ENCODE measurements around the gene IARS2.
"Not testable (repeated sequence)": the region's sequence is repeated elsewhere in the genome, so short reads cannot be mapped to it uniquely, and the experiment has no call there.

Gene IARS2

DNA sequence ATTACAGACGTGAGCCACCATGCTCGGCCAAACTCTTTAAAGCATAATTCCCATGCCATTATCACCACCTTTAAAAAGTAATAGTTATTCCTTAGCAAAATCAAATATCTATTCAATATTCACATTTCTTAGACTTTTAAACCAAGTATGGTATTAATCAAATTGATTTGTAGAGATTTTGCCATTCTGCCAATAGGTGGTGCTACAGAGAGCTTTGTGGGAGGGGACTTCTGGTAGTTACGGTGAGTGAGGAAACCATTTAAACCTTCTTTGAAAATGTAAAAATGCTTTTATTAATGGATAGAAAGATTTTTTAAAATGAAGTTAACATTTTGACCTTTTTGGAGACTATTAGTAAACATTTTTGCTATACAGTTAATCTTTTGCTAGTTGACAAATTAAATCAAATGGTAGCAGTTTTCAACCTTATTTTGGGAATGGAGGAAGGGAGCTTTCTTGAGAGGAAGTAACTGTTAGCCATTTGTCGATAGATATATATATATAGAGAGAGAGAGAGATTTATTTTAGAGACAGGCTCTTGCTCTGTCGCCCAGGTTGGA is 19.3 kb downstream of the IARS2 start:
- no peak for DNase-seq

DNA sequence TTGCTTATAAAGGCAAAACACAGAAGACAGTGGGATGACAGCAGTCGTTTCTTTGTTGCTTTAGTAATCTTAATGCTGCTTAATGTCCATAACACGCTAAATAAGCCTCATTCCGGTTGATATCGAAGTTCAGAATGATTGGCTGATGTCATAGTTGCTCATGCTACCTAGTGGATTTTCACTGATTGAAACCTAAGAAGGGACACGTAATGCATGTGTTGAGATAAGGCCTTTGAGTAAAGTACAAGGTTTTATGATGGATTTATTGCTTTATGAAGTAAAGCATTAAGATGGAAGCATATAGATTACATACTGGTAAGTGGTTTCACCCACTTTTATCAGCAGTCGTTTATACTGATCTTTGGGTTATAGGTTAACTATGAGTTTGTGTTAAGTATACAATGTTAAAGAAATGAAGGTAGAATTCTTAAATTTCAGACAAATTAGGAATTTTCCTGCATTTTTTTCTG is 25.1 kb downstream of the IARS2 start:
- no peak for DNase-seq

DNA sequence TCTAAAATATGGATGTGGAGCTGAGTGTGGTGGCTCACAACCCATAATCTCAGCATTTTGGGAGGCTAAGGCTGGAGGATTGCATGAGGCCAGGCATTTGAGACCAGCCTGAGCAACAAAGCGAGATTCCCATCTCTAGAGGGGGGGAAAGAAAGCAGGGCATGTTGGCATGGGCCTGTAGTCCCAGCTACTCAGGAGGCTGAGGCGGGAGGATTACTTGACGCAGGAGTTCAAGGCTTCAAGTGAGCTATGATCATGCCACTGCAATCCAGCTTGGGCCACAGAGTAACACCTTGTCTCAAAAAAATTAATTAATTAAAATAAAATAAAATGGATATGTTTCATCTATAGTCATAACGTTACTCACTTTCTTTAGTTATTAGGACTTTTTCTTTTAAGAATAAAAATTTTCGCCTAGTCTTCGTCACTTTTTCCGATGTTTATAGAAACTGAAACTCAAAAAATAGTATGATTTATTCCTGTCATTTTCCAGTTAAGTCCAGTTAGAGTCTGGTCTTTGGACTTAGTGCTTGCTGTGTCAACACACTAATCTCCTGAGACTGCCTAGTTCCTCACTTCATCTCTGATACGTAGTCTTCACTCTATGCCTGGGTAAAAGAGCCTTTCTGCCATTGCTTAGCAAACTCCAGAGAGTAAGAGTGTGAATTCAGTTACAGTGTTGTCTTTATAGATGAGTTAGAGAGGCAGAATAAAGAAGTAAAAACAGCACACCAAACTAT is 28.0 kb downstream of the IARS2 start:
- DNase-seq = no peak

DNA sequence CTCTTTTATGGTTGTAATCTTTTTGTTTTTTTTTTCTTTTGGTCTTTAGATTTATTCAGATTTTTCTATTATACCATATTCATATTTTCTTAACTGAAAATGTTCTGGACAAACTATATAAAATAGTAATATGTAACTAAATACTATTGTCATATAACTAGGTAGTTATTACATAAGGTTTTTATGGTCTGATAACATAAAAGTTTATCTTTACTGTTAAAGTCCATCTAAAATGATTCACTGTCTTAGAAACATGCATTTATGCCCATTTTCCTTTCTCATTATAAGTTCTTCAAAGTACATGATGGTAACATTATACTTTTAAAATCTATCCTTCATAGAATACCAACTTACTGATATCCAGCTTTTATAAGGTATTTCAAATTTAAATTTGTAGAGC is 29.1 kb downstream of the IARS2 start:
- no peak for DNase-seq

DNA sequence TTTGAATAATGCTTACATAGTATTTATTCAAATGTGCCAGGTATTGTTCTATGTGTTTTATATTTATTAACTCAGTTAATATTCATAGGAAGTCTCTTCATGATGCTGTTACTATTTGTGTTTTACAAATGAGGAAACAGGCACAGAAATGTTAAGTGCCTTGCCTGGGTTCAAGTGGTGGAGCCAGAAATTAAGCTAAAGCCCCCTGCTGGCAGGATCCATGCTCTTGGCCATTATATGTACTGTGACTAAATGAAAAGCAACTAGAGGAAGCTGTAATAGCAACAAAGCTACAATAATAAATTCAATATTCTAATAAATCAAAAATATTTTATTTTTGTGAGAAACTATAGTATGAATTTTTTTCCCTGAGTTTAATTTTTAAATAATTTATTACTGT is 30.0 kb downstream of the IARS2 start:
- DNase-seq = no peak

DNA sequence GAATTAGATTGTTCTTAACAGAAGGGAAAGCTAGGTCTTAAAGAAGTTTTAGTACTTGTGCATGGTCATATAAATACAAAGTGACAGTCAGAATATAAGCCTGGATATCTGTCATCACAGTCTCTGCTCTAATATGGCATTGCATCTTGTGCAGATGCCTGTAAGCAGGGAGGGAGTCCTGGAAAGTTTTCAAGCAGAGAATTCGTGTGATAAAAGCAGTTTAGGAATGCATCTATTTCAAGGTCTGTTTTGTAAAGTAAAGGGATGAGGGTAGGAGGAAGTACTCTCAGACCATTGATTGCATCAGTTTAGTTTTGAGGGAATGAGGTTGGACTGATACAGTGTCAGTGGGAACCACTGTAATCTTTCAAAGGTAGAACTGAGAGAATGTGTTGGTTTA is 30.6 kb downstream of the IARS2 start:
- DNase-seq = no peak

DNA sequence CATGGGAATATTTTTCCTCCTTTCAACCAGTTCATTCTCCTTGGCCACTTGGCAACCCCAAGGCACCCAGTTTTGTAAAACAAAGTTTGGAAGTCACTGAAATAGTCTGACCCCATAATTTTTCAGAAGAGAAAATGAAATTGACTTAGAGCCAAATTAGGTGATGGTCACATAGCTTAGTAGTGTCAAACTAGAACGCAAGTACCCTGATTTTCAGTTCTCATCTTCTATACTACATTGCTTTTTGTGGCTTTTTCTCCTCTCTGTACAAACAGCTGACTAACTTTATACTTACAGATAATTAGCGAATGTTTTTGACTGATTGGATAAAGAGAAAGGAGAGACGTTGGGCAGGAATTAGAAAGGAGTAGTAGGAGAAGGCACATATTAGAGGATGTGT is 33.1 kb downstream of the IARS2 start:
- no peak for DNase-seq

DNA sequence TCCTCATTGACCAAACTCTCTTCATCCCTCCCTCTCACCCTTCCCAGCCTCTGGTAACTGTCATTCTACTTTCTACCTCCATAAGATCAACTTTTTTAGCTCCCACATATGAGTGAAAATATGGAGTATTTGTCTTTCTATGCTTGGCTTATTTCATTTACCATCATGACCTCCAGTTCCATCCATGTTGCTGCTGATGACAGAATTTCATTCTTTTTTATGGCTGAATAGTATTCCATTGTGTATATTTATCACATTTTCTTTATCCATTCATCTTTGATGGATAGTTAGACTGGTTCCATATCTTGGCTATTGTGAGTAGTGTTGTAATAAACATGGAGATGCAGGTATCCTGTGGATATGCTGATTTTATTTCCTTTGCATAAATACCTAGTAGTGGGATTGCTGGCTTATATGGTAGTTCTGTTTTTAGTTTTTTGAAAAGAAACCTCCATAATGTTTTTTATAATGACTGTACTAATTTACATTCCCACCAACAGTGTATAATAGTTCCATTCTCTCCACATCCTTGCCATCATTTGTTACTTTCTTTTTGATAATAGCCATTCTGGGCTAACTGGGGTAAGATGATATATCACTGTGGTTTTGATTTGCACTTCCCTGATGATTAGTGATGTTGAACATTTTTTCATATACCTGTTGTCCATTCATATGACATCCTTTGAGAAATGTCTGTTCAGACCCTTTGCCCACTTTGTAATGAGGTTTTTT is 35.7 kb downstream of the IARS2 start:
- no peak for DNase-seq

DNA sequence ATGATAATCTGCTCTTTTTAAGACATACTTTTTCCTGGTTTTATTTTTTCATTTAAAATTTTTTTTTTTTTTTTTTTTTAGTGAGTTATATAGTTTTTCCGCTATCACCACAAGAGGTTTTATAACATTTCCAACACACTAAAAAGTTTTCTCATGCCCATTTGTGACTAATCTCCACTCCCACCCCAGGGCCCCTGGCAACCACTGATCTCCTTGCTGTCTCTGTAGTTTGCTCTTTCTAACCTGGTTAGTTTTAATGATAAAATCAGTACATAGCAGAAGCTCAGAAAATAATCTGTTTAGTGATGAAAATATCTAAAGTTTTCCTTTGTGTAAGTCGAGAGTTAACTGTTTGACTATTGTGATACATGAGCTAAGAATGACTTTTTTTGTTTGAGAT is 41.8 kb downstream of the IARS2 start:
- DNase-seq = no peak

DNA sequence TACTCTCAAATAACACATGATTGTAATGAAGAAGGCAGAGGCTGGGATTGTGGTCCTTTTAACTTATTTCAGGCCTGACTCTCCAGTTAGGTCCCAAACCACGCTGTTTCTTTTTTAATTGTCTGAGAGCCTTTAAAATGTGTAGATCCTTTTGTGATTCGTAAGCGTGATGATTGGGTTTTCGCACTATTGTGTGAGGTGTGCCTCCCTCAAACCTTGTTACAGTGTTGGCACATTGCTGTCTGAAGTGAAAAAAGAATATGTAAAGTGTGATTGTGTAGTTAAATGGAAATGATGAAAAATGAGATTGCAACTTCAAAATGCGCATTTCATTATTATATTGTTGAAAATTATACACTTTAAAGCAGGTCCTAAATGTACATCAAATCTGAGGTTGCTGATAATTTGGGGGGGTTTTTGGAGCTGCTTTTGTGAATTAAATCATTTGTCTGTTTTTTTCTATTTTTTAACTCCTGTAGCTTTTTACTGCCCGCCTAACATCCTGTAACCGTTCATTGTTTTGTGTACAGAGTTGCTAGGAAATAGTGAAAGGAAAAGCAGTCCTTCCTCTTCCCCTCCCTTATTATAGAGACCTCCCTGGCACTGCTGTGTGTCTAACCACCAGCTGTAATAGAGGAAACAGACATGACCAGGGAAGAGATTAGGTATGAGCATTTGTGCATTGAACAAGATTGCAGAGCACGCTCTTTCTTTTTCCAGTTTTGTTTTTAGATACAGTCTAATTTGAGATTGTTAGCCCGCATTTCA is 43.3 kb downstream of the IARS2 start:
- DNase-seq = no peak

DNA sequence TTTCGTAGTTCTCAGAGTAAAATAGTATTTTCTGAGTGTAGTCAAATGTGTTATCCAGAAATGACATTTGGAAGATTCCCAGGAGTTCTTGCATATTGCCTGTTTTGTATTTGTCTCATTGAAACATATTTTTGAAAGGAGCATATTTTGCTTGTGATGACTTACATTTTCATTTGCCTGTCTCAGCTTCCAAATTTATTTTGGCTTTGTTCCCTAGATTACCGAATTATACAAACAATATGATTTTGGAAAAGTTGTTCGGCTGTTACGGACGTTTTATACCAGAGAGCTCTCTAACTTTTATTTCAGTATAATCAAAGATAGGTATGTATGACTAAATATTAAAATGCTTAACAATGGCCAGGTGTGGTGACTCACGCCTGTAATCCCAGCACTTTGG is 46.0 kb downstream of the IARS2 start:
- DNase-seq = no peak

DNA sequence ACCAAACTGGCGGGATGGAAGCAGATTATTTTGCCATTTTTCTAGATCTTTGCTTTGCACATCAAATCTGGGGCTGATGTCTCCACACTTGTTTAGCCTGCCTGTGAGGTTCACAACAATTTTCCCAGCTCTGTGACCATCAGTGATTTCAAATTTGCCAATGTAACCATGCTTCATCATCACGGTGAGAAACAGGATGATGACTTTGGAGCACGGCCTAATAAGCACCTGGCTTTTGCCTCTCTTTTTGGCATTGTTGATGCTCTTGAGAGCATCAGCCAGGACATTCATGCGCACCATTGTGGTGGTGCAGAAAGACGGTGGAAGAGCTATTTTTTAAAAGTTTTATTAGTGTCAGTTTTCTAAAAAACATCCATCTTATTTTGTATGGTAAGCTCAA is 50.1 kb downstream of the IARS2 start:
- no peak for DNase-seq

DNA sequence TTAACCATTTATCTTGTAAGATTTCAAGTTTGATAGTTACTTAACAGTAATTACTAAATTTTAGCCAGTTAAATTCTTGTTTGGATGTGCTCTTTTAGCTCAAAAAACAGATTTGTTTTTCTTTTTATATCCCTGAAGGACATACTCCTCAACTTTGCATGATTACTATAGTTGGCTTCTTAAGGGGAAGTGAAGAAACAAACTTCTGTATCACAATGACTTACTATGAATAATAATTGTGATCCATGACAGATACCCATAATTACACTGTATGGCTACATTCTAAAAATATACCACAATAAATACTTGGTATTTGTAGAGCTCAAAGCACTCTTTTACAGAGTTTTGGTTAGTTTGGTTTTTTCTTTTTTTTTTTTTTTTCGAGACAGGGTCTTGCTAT is 55.8 kb downstream of the IARS2 start:
- no peak for DNase-seq

DNA sequence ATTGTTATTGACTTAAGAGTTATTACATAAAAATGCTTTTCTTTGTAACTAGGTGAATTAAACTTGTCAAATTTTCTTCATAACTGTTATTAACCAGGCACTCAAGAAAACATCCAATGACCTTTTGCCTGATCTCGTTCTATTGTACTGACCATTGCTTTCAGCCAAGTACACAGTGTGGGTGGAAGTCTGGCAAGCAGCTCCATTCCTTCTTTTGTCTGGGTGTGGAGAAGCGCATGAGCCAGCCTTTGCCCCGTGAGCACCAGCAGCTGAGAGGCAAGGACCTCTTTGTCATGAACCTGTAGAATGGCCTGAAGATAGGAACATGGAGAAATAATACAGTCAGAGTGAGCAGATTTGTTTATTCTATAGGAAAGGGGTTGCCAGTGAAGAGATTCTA is 57.5 kb downstream of the IARS2 start:
- no peak for DNase-seq

DNA sequence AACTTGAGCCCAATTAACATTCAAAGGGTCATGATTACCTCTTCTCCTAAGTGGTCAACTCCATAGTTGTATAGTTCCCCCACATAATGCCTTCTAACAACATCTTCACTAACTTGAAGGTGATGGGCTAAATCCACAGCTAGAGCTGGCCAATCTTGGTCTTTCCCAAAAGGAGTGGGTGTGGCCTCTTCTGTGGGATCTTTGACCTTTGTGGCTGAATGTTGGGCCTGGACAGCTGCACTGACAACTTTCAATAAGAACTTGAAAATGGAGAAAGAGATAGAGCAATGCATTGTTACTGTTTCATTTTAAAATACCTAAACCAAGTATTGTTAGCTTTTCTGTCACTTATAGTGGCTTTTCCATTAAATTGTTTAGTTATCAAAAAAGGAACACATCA is 59.2 kb downstream of the IARS2 start:
- no peak for DNase-seq

DNA sequence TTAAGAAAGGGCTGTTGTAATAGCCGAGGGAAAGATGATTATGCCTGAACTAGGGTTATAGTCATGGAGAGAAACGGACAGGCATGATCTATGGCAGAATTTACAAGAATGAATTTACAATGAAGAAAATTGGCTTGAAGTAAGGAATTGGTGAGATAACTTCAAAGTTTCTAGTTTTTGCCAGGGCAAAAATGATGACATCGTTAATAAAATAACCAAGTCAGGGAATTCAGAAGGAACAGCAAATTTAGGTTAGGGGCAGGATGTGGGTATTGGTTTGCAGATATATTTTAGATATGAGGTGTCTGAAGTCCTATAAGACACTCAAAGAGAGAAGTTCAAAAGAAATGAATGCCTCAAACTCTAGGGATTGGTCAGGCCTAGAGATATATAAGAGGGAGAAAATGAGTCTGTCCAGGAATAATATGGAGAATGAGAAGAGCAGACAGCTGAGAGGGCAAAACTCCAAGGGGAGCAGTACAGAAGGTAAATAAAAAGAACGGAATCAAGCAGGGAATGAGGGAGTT is 62.8 kb downstream of the IARS2 start:
- no peak for DNase-seq

DNA sequence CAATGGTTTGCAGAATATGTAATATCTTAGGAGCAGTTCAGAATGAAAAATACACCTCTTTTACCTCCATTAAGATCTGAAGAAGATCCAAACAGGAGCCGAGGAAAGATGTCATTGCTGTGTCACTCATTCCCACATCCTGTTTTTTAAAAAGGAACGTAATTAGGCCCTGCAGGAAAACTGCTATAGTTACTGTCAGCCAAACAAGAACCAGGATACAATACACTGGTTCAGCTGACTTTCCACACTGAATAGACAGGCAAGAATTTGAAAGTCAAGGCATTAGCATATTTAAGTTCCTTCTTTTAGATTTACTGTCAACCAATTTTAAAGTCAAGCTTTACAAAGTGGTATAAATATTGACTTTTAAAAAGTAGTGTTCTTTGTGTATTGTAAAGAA is 63.8 kb downstream of the IARS2 start:
- DNase-seq = no peak

DNA sequence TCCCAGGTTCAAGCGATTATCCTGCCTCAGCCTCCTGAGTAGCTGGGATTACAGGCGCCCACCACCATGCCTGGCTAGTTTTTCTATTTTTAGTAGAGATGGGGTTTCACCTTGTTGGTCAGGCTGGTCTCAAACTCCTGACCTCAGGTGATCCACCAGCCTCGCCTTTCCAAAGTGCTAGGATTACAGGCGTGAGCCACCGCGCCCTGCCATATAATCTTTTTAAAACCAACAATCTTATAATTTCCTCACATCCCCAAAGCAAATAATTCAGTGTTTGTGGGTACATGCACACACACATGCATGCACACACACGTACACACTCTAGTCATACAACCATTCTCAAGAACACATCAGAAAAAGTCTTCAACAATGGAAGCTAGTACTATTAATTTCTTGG is 64.6 kb downstream of the IARS2 start:
- not testable (repeated sequence) for DNase-seq

DNA sequence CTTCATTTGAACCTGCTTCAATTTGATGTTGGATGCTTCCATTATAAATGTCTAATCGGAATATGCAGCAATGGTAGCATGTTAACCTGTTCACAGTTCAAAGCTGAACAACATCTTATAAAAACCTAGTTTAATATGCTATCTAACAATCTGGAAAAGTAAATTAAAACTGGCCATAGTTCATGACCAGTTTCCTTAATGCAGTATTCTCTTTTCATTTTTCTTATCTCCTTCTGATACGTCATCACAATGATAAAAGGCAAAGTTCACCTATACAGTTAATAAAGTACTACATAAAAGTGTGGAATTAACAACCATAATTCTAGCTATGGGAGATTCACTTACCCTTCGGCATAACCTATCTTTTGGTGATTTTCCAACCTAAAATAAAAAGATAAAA is 65.1 kb downstream of the IARS2 start:
- no peak for DNase-seq

DNA sequence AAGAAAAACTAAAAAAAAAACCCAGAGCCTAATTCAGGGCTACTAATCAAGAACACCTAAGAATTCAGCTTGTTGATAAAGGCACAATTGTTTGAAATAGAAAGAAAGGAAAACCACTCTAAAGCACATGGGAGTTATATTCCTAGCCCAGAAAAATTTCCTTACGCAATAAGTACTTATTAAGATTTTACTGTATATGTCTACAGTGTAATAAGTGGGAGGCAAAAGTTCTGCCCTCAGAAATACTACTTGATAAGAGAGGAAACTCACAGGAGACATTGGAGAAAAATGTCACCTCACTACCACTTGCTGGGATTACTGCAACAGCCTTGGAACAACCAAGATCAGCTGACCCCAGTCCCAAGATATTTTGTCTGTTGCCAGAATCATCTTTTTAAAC is 66.1 kb downstream of the IARS2 start:
- no peak for DNase-seq

DNA sequence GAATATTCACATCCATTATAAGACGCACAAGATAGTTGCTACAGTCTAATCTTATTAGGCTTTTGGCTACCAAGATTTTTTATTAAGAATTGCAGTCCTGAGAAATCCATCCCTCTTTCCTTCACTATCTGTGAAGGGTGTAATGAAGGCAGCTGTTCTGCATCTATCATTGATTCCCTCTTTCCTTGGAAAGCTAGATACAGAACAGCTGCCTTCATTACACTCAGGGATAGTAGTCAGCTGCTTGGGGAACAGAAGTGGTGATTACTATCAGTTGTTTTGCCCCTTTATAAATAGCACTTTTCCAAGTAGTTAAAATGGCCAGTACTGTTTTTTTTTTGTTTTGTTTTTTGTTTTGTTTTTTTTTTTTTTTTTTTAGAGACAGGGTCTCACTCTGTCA is 70.2 kb downstream of the IARS2 start:
- DNase-seq = no peak

DNA sequence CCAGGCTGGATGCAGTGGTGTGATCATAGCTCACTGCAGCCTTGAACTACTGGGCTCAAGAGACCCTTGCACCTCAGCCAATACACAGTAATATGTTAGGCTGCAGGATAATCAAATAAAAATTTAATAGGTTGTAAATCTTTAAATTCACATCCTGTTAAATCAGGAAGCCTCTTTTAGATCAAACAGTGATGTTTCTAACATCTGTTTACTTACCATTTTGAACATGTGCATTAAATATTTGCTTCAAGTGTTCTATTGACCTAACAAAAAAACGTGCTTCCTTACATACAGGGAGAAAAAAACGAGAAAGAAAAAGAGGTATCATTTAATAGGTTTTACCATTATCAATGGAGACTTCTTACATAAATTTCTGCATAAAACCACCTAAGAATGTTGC is 70.6 kb downstream of the IARS2 start:
- no peak for DNase-seq

DNA sequence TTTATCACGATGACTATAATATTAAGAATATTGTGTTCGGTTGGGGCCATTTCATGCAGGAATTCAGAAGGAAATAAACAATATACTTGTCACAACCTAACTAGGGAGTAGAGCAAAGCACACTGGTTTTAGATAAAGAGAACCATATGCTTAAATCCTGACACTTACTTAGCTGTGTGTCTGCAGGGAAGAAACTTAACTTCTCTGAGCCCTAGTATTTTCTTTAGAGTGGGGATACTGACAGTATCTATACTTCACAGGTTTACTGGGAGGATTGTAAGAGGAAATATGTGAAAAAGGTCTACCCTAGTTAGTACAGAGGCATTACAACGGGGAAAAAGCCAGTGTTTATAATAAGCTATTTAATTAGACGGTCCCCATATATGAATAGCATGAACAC is 72.9 kb downstream of the IARS2 start:
- no peak for DNase-seq
